Measurements from ENCODE around the gene TARBP1. TPM values are rescaled to one million over a fixed set of nuclear protein-coding genes. Genes with fewer than 3 reads are reported as not detected.

The TARBP1 gene
- total and polyA plus RNA-seq, 2 of the 13 experiments (the other 11 are each of a cell fraction or from before 2014, with no cell fraction given), result 37.7 to 67.0 TPM

DNA sequence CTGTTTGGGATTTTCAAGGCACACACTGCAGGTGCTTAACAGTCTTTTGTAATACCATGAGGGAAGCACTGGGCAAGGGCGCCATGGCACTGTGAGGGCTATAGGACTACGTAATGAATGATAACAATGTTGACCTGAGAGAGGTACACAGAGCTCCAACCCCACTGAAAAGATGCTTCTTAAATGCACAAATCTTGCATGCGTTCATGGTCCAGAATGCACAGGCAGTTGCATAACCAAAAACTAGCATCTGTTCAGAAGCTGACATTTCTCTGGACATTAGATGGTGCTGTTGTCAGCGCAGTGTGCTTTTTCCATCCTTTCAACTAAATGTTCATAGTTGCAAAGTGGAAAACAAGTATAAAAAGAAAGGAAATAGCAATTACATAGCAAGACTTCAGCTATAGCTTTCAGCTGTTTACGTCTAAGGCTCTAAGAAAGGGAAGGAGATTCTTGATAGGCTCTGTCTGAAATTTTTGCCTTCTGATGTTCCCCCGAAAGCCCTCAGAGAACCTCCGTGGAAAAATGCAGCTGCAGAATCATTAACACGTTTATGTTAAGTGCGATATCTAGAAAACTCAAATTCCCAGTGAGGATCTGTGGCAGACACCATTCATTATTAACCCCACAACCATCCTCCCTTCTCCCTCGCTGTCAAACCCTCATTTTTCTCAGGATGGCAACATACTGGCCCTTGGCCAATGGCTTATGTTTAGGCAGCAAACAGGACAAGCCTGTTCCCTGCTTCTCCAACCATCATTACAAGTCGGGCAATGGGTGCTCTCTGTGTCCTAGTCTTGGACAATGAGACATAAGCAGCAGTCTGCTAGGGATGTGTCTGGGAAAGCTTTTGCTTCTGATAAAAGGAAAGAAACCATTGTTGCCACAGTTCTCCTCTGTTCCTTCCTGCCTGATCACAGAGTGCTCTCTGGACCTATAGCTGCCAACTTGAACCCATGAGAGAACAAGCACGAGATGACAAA is 8.2 kb upstream of the TARBP1 start (continued):
- TF ChIP-seq, protein P1, sequence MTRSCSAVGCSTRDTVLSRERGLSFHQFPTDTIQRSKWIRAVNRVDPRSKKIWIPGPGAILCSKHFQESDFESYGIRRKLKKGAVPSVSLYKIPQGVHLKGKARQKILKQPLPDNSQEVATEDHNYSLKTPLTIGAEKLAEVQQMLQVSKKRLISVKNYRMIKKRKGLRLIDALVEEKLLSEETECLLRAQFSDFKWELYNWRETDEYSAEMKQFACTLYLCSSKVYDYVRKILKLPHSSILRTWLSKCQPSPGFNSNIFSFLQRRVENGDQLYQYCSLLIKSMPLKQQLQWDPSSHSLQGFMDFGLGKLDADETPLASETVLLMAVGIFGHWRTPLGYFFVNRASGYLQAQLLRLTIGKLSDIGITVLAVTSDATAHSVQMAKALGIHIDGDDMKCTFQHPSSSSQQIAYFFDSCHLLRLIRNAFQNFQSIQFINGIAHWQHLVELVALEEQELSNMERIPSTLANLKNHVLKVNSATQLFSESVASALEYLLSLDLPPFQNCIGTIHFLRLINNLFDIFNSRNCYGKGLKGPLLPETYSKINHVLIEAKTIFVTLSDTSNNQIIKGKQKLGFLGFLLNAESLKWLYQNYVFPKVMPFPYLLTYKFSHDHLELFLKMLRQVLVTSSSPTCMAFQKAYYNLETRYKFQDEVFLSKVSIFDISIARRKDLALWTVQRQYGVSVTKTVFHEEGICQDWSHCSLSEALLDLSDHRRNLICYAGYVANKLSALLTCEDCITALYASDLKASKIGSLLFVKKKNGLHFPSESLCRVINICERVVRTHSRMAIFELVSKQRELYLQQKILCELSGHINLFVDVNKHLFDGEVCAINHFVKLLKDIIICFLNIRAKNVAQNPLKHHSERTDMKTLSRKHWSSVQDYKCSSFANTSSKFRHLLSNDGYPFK (CRISPR knock-in tag; IDR thresholded peaks at IDR 0.05; ENCODE audit: borderline replicate concordance), result no peak
- TF ChIP-seq ERF (CRISPR knock-in tag; IDR thresholded peaks at IDR 0.05), result peak; percentile 35; the same call in 1 of the 2 replicates
- no peak for TF ChIP-seq GATA4 (IDR thresholded peaks at IDR 0.05; ENCODE audit: borderline replicate concordance, low read depth)
- TF ChIP-seq GATAD2A (CRISPR knock-in tag; IDR thresholded peaks at IDR 0.05), result peak; percentile 78
- TF ChIP-seq SATB2 (CRISPR knock-in tag; IDR thresholded peaks at IDR 0.05), result no peak
- TF ChIP-seq ZNF670 (CRISPR knock-in tag; IDR thresholded peaks at IDR 0.05; ENCODE audit: borderline replicate concordance), result no peak
- no peak for TF ChIP-seq ZNF496 (CRISPR knock-in tag; IDR thresholded peaks at IDR 0.05; ENCODE audit: insufficient replicate concordance)
- TF ChIP-seq GRHL1 (CRISPR knock-in tag; conservative IDR thresholded peaks at IDR 0.05), result no peak
- no peak for TF ChIP-seq PHB2 (IDR thresholded peaks at IDR 0.05; ENCODE audit: partially characterized antibody)
- no peak for TF ChIP-seq HIC2 (CRISPR knock-in tag; IDR thresholded peaks at IDR 0.05; ENCODE audit: low read depth)
- no peak for TF ChIP-seq SP140L (CRISPR knock-in tag; IDR thresholded peaks at IDR 0.05; ENCODE audit: borderline replicate concordance)
- no peak for TF ChIP-seq ADNP (CRISPR knock-in tag; IDR thresholded peaks at IDR 0.05)
- peak; percentile 50 for TF ChIP-seq MIER2 (CRISPR knock-in tag; IDR thresholded peaks at IDR 0.05)
- no peak for TF ChIP-seq ZBTB20 (CRISPR knock-in tag; IDR thresholded peaks at IDR 0.05; ENCODE audit: borderline replicate concordance, low read depth)
- no peak for TF ChIP-seq JARID2 (CRISPR knock-in tag; IDR thresholded peaks at IDR 0.05; ENCODE audit: insufficient replicate concordance)
- no peak for TF ChIP-seq ZNF691 (CRISPR knock-in tag; IDR thresholded peaks at IDR 0.05; ENCODE audit: borderline replicate concordance, low read depth)
- no peak for TF ChIP-seq SIN3A (IDR thresholded peaks at IDR 0.05; ENCODE audit: borderline replicate concordance, low read depth, low read length)
- TF ChIP-seq SRY (CRISPR knock-in tag; IDR thresholded peaks at IDR 0.05), result no peak
